Esophagus squamous epithelium (tissue), 4 donors: ENCODE data around the gene ECHS1.

Experiments used
- CTCF ChIP-seq, 6 experiments: fragments of 450-650 bp in 4 of 6; fragments of 200-600 bp in 2 of 6; sonication (generic) in 2 of 6; IDR thresholded peaks; one replicate each; pipeline ENCODE4 v1.5.1; 2016 to 2019; ENCODE audit warnings: antibody characterized with exemption in 6 of 6, mild to moderate bottlenecking in 4 of 6, moderate library complexity in 4 of 6
- POLR2A ChIP-seq, 4 donors: fragments of 450-650 bp; IDR thresholded peaks; one replicate each; pipeline ENCODE4 v1.6.1; 2017; ENCODE audit warnings: antibody characterized with exemption in 4 of 4, mild to moderate bottlenecking in 4 of 4, moderate library complexity in 3 of 4

GRCh38 chr10:133379152-133379800, 6.1 kb upstream of the ECHS1 start, which contains the start of gene PAOX:
- TF ChIP-seq CTCF (IDR thresholded peaks at IDR 0.05) (no peak), POLR2A (IDR thresholded peaks at IDR 0.05) (peak in 1 of 4 donors; percentile 46)
